Suprapubic skin (tissue), 3 donors: Measurements from ENCODE around the gene HIVEP3.

Source experiments
- POLR2AphosphoS5 ChIP-seq, 3 donors: sonication (generic); formaldehyde crosslinking; IDR thresholded peaks; one replicate each; pipeline ENCODE4 v1.6.1; 2017; ENCODE audit warnings: antibody characterized with exemption in 3 of 3
- TF ChIP-seq, protein P1 (sequence below), 2 donors: fragments of 200-600 bp in 1 of 2; fragments of 450-650 bp in 1 of 2; sonication (generic) in 1 of 2; IDR thresholded peaks; one replicate each; pipeline ENCODE4 v1.5.1; 2016 to 2019; ENCODE audit warnings: antibody characterized with exemption in 2 of 2, mild to moderate bottlenecking in 1 of 2, moderate library complexity in 1 of 2

DNA sequence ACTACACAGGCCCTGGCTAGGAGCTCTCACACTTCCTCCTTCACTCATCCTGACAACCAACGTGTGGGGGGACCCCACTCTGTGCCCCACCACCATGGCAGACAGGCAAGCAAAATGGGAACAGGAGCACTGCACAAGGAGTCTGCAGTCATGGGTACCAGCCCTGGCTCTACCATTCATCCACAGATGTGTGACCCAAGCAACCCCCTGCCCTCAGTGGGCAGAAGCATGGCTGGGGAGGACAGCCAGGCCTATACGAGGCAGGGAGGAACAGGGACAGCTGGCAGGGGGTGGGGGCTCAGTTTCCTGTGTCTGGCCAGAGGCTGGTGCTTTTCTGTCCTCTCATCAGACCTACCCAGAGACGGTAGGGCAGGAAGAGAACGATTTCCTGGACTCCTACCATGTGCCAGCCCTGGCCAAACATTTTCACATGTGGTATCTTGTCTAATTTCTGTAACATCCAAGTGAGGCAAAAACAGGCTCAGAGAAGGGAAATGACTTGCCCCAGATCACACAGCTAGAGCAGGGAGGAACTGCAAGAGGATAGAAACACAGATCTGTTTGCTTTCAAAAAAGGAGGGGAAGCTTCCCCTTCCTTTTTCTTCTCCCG lies 178.0 kb downstream of the HIVEP3 start:
- TF ChIP-seq, protein P1, sequence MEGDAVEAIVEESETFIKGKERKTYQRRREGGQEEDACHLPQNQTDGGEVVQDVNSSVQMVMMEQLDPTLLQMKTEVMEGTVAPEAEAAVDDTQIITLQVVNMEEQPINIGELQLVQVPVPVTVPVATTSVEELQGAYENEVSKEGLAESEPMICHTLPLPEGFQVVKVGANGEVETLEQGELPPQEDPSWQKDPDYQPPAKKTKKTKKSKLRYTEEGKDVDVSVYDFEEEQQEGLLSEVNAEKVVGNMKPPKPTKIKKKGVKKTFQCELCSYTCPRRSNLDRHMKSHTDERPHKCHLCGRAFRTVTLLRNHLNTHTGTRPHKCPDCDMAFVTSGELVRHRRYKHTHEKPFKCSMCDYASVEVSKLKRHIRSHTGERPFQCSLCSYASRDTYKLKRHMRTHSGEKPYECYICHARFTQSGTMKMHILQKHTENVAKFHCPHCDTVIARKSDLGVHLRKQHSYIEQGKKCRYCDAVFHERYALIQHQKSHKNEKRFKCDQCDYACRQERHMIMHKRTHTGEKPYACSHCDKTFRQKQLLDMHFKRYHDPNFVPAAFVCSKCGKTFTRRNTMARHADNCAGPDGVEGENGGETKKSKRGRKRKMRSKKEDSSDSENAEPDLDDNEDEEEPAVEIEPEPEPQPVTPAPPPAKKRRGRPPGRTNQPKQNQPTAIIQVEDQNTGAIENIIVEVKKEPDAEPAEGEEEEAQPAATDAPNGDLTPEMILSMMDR (IDR thresholded peaks at IDR 0.05): no peak
- no peak for TF ChIP-seq POLR2AphosphoS5 (IDR thresholded peaks at IDR 0.05)
